Naive thymus-derived CD4-positive, alpha-beta T cell (primary cell): ENCODE measurements around the gene RAB35. TPM values are rescaled to one million over a fixed set of nuclear protein-coding genes. Genes with fewer than 3 reads are reported as not detected.
A peak's percentile ranks its signal among the peaks of the same experiment; 100 is the strongest.

Source experiments
- ATAC-seq: fragments of 150-1000 bp; cut with Tn5 transposase; 2 replicates; pipeline ENCODE4 v1.10.0; 2021; ENCODE audit warnings: mild to moderate bottlenecking, moderate library complexity
- CTCF ChIA-PET: fragments of 350-600 bp; sonication (Branson Sonifier 250); formaldehyde crosslinking; loops from one replicate; lab custom pipeline; 2021; ENCODE audit warnings: antibody characterized with exemption; lab: Charles Lee
- POLR2A ChIA-PET: fragments of 350-600 bp; sonication (Branson Sonifier 250); formaldehyde crosslinking; loops from one replicate; lab custom pipeline; 2021; ENCODE audit warnings: antibody characterized with exemption, inconsistent platforms; lab: Charles Lee
- DNase-seq, 9 donors: peaks; one replicate each; pipeline versions ENCODE4 v3.0.0 to v3.0.0-alpha.2; 2020 to 2022; ENCODE audit warnings: mixed read lengths in 1 of 9
- H3K27ac ChIP-seq: one replicate; pipeline ENCODE4 v1.7.0; 2013; ENCODE audit warnings: mild to moderate bottlenecking, low read depth, low read length, moderate library complexity
- H3K27me3 ChIP-seq, 2 donors: one replicate each; pipeline ENCODE4 v1.7.0; 2013; ENCODE audit warnings: low read length in 2 of 2, mild to moderate bottlenecking in 2 of 2, moderate library complexity in 2 of 2; ENCODE audit not compliant: control insufficient read depth in 2 of 2, insufficient read depth in 2 of 2
- H3K36me3 ChIP-seq, 3 experiments: 1 replicate in 2 of 3; 2 replicates in 1 of 3; pipeline ENCODE4 v1.7.0; 2013; ENCODE audit warnings: low read length in 3 of 3, mild to moderate bottlenecking in 3 of 3, moderate library complexity in 1 of 3; ENCODE audit not compliant: insufficient read depth in 3 of 3, control insufficient read depth in 2 of 3
- H3K4me1 ChIP-seq, 2 donors: one replicate each; pipeline ENCODE4 v1.7.0; 2013; ENCODE audit warnings: low read length in 2 of 2, mild to moderate bottlenecking in 2 of 2, moderate library complexity in 1 of 2; ENCODE audit not compliant: control insufficient read depth in 2 of 2, insufficient read depth in 2 of 2
- H3K4me3 ChIP-seq: 2 replicates; pipeline ENCODE4 v1.7.0; 2013; ENCODE audit warnings: mild to moderate bottlenecking, low read length
- H3K9me3 ChIP-seq, 3 experiments: 1 replicate in 2 of 3; 2 replicates in 1 of 3; pipeline ENCODE4 v1.7.0; 2013; ENCODE audit warnings: low read length in 3 of 3; ENCODE audit not compliant: control insufficient read depth in 2 of 3
- H3K27ac Mint-ChIP-seq, 9 donors: one replicate each; pipeline ENCODE4 v1.8.0; 2020 to 2022; ENCODE audit warnings: mixed read lengths in 9 of 9, mild to moderate bottlenecking in 8 of 9, moderate library complexity in 5 of 9, inconsistent platforms in 2 of 9
- H3K27me3 Mint-ChIP-seq, 5 donors: one replicate each; pipeline ENCODE4 v1.8.0; 2021 to 2022; ENCODE audit warnings: mixed read lengths in 5 of 5, mild to moderate bottlenecking in 1 of 5
- H3K36me3 Mint-ChIP-seq, 5 donors: one replicate each; pipeline ENCODE4 v1.8.0; 2020 to 2022; ENCODE audit warnings: mixed read lengths in 5 of 5, mild to moderate bottlenecking in 3 of 5, inconsistent platforms in 1 of 5
- H3K4me1 Mint-ChIP-seq, 7 donors: one replicate each; pipeline ENCODE4 v1.8.0; 2020 to 2022; ENCODE audit warnings: mixed read lengths in 7 of 7, mild to moderate bottlenecking in 3 of 7, inconsistent platforms in 1 of 7
- H3K4me3 Mint-ChIP-seq, 10 donors: one replicate each; pipeline ENCODE4 v1.8.0; 2020 to 2022; ENCODE audit warnings: mild to moderate bottlenecking in 10 of 10, mixed read lengths in 10 of 10, moderate library complexity in 6 of 10, inconsistent platforms in 2 of 10
- H3K9me3 Mint-ChIP-seq, 11 donors: one replicate each; pipeline ENCODE4 v1.8.0; 2020 to 2022; ENCODE audit warnings: mixed read lengths in 11 of 11, mild to moderate bottlenecking in 4 of 11, inconsistent platforms in 1 of 11, moderate library complexity in 1 of 11
- intact Hi-C, 2 donors: fragments of 100-400 bp; cut with micrococcal nuclease; formaldehyde crosslinking; loops; one replicate each; pipeline ENCODE4 v1.15.1; 2023
- polyA plus RNA-seq, 2 donors: library from polyadenylated mRNA; unstranded; fragments of 300-500 nt; fragmentation: Illumina TruSeq; gene quantifications; one replicate each; pipeline ENCODE4 v1.2.3, GENCODE V29; 2021
- total RNA-seq, 6 experiments: library from RNA in 5 of 6; stranded (reverse) in 5 of 6; gene quantifications; 1 replicate in 5 of 6; 2 replicates in 1 of 6; pipeline ENCODE4 v1.2.3 and lab custom pipeline; 2021 to 2026

RAB35 gene
- total and polyA plus RNA-seq, 7 experiments from 2014 or later: 14.5 to 77.3 (median 53.1) TPM

DNA sequence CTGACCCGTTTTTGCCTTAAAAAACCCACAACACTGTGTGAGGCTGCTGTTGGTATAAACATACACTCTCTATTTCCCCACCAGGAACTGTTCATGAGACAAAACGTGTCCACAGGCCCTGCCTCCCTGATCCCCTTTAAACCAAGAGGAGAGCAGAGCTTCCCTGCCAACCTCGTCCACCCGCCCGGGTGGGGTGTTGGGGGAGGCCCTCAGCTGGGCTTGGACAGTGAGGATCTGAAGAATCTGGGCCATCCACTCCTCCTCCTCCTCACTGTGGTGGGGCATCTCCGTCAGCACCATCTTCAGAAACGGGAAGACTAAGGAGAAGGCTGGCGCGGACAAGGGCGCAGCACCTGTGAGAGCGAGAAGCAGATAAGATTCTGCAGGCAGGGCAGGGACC is 41.1 kb upstream of the RAB35 start:
- DNase-seq: no peak
- no peaks in the 10 kb centered on the region for H3K27me3 ChIP-seq
- intact Hi-C loops: no loop called here
- H3K4me3 ChIP-seq: no peak overlapping the region
- Mint-ChIP-seq H3K36me3 (peaks cover 18 to 69% (median 28%) of the 10 kb centered on the region in 5 donors), H3K4me3 (no peak overlapping the region), H3K27ac (peak overlapping the region in 2 of 9 donors; percentile 11 to 45), H3K4me1 (peaks cover 0 to 10% (median 0%) of the 10 kb centered on the region in 7 donors), H3K27me3 (no peaks in the 10 kb centered on the region), H3K9me3 (peaks cover 0 to under 1% (median 0%) of the 10 kb centered on the region in 11 donors)
- no peak overlapping the region for H3K27ac ChIP-seq
- POLR2A ChIA-PET: no interaction called here
- H3K36me3 ChIP-seq: peaks cover 13 to 97% (median 64%) of the 10 kb centered on the region in 3 experiments
- H3K9me3 ChIP-seq: no peaks in the 10 kb centered on the region
- no peak for ATAC-seq
- CTCF ChIA-PET: no interaction called here
- no peaks in the 10 kb centered on the region for H3K4me1 ChIP-seq

- ChIA-PET POLR2A (interaction anchor here (0.6 kb wide), 1 partner anchor 56 kb away, joined by 3 read pairs; no protein-coding TSS in a partner anchor), CTCF (no interaction called here)
- Histone ChIP-seq H3K27ac (no peak overlapping the region), H3K4me1 (no peaks in the 10 kb centered on the region), H3K27me3 (no peaks in the 10 kb centered on the region), H3K36me3 (peaks cover 7 to 92% (median 58%) of the 10 kb centered on the region in 3 experiments), H3K4me3 (no peak overlapping the region), H3K9me3 (no peaks in the 10 kb centered on the region)
- Mint-ChIP-seq H3K4me1 (peaks cover 0 to 10% (median 0%) of the 10 kb centered on the region in 7 donors), H3K27me3 (no peaks in the 10 kb centered on the region), H3K9me3 (no peaks in the 10 kb centered on the region), H3K27ac (no peak overlapping the region), H3K36me3 (peaks cover 14 to 60% (median 21%) of the 10 kb centered on the region in 5 donors), H3K4me3 (no peak overlapping the region)
- intact Hi-C loops: no loop called here
- DNase-seq (no peak), ATAC-seq (no peak)
These were observed 40.0 kb upstream of the RAB35 start for GRCh38 chr12:120156315-120157259.

DNA sequence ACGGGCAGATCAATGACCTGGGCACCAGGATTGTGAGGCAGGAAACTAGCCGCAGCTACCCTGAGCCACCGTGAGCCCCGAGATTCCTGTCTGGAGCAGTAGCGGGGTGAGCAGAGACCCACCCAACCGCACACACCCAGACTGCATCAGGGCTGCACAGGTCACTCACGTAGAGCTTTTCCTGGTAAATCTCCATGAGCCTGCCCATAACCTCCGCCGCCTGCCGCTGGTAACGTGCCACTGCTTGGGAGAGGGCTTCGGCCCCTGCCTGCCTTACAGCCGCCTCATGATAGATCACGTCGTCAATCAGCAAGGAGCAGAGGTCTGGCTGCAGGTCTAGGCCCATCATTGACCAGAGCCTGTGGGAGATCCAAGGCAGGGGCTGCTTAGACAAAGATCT is 38.5 kb upstream of the RAB35 start:
- Histone ChIP-seq H3K27ac (no peak overlapping the region), H3K27me3 (no peaks in the 10 kb centered on the region), H3K4me1 (no peaks in the 10 kb centered on the region), H3K4me3 (no peak overlapping the region), H3K9me3 (no peaks in the 10 kb centered on the region), H3K36me3 (peaks cover 3 to 91% (median 47%) of the 10 kb centered on the region in 3 experiments)
- Mint-ChIP-seq H3K27me3 (no peaks in the 10 kb centered on the region), H3K27ac (no peak overlapping the region), H3K4me3 (no peak overlapping the region), H3K4me1 (peaks cover 0 to 6% (median 0%) of the 10 kb centered on the region in 7 donors), H3K36me3 (peaks cover 7 to 50% (median 11%) of the 10 kb centered on the region in 5 donors), H3K9me3 (no peaks in the 10 kb centered on the region)
- ChIA-PET POLR2A (no interaction called here), CTCF (no interaction called here)
- intact Hi-C loops: no loop called here
- ATAC-seq: no peak
- no peak for DNase-seq

GRCh38 chr12:120150919-120151525 is 34.5 kb upstream of the RAB35 start:
- intact Hi-C loops: no loop called here
- CTCF ChIA-PET: no interaction called here
- POLR2A ChIA-PET: interaction anchor here (1.1 kb wide), 1 partner anchor 9 kb away, joined by 3 read pairs; no protein-coding TSS in a partner anchor
- H3K27ac Mint-ChIP-seq: no peak overlapping the region
- no peak for ATAC-seq
- H3K27me3 ChIP-seq: no peaks in the 10 kb centered on the region
- H3K36me3 ChIP-seq: peaks cover 23 to 91% (median 33%) of the 10 kb centered on the region in 3 experiments
- no peak overlapping the region for H3K4me3 Mint-ChIP-seq
- H3K27ac ChIP-seq: no peak overlapping the region
- H3K27me3 Mint-ChIP-seq: no peaks in the 10 kb centered on the region
- H3K4me3 ChIP-seq: no peak overlapping the region
- DNase-seq: no peak
- no peaks in the 10 kb centered on the region for H3K4me1 Mint-ChIP-seq
- H3K9me3 ChIP-seq: no peaks in the 10 kb centered on the region
- H3K9me3 Mint-ChIP-seq: no peaks in the 10 kb centered on the region
- H3K4me1 ChIP-seq: no peaks in the 10 kb centered on the region
- peaks cover 6 to 52% (median 8%) of the 10 kb centered on the region in 5 donors for H3K36me3 Mint-ChIP-seq

- no peak overlapping the region for H3K27ac ChIP-seq
- ATAC-seq (no peak), DNase-seq (no peak)
- Mint-ChIP-seq H3K36me3 (peaks cover 4 to 37% (median 6%) of the 10 kb centered on the region in 5 donors), H3K4me3 (no peak overlapping the region), H3K9me3 (no peaks in the 10 kb centered on the region), H3K4me1 (no peaks in the 10 kb centered on the region), H3K27me3 (no peaks in the 10 kb centered on the region), H3K27ac (no peak overlapping the region)
- H3K4me3 ChIP-seq: no peak overlapping the region
- no peaks in the 10 kb centered on the region for H3K9me3 ChIP-seq
- ChIA-PET POLR2A (no interaction called here), CTCF (interaction anchor here (0.7 to 1.1 kb wide), 2 partner anchors 12 to 53 kb away, joined by 3 read pairs; no protein-coding TSS in a partner anchor)
- no peaks in the 10 kb centered on the region for H3K4me1 ChIP-seq
- intact Hi-C loops: no loop called here
- H3K27me3 ChIP-seq: no peaks in the 10 kb centered on the region
- H3K36me3 ChIP-seq: peaks cover 20 to 91% (median 28%) of the 10 kb centered on the region in 3 experiments
These were observed 31.5 kb upstream of the RAB35 start for GRCh38 chr12:120148011-120148410.

DNA sequence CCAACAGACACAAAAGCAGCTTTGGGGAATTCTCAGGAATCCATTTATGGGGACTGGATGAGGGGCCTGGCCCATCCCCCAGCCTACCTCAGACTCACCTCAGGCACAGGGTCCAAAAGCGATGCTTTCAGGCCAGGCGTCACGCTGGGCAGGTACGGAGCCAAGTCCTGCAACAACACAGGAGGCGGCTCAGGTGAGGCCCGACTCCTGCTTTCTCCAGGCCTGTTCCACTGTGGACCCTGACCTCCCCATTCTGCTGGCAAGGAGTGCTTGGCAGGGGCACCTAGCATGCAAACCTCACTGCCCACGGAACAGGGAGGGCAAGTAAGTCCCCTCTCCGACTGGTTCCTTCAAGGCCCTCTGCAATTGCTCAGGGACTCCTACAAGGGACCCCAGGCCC is 28.6 kb upstream of the RAB35 start:
- Mint-ChIP-seq H3K9me3 (no peaks in the 10 kb centered on the region), H3K27me3 (no peaks in the 10 kb centered on the region), H3K4me3 (no peak overlapping the region), H3K4me1 (no peaks in the 10 kb centered on the region), H3K36me3 (peaks cover 14 to 57% (median 20%) of the 10 kb centered on the region in 5 donors), H3K27ac (peak overlapping the region in 1 of 9 donors; percentile 30)
- CTCF ChIA-PET: no interaction called here
- no peak for DNase-seq
- Histone ChIP-seq H3K4me1 (no peaks in the 10 kb centered on the region), H3K27ac (no peak overlapping the region), H3K36me3 (peaks cover 22 to 96% (median 33%) of the 10 kb centered on the region in 3 experiments), H3K9me3 (no peaks in the 10 kb centered on the region), H3K4me3 (no peak overlapping the region), H3K27me3 (no peaks in the 10 kb centered on the region)
- ATAC-seq: no peak
- POLR2A ChIA-PET: no interaction called here
- intact Hi-C loops: no loop called here
